PFSK-1 (cell line): ENCODE data around the gene E2F4.

Source experiments
- FOXP2 ChIP-seq: optimal IDR thresholded peaks from 2 replicates; pipeline ENCODE3; 2011; ENCODE audit warnings: borderline replicate concordance, control low read depth, inconsistent platforms; ENCODE audit not compliant: insufficient read depth; ENCODE audit errors: extremely low read length, extremely low read depth
- POLR2AphosphoS5 ChIP-seq: IDR thresholded peaks from 2 replicates; pipeline ENCODE4 v1.6.1; 2012; ENCODE audit warnings: low read depth, mild to moderate bottlenecking, control low read depth, low read length, moderate library complexity
- SIN3A ChIP-seq: IDR thresholded peaks from 2 replicates; pipeline ENCODE4 v1.6.1; 2012; ENCODE audit warnings: mild to moderate bottlenecking, low read length, moderate library complexity, borderline replicate concordance; ENCODE audit not compliant: insufficient read depth
- TAF1 ChIP-seq: IDR thresholded peaks from 2 replicates; pipeline ENCODE4 v1.6.1; 2012; ENCODE audit warnings: low read length, control low read depth, borderline replicate concordance; ENCODE audit not compliant: insufficient read depth
- TF ChIP-seq, protein P1 (sequence below), 2 experiments: IDR thresholded peaks; 2 replicates each; pipeline versions ENCODE4 v1.6.1 to v1.8.0; 2011 to 2012; ENCODE audit warnings: low read depth in 2 of 2, low read length in 2 of 2, control low read depth in 1 of 2, inconsistent platforms in 1 of 2, mild to moderate bottlenecking in 1 of 2, moderate library complexity in 1 of 2; ENCODE audit not compliant: insufficient read depth in 1 of 2

DNA sequence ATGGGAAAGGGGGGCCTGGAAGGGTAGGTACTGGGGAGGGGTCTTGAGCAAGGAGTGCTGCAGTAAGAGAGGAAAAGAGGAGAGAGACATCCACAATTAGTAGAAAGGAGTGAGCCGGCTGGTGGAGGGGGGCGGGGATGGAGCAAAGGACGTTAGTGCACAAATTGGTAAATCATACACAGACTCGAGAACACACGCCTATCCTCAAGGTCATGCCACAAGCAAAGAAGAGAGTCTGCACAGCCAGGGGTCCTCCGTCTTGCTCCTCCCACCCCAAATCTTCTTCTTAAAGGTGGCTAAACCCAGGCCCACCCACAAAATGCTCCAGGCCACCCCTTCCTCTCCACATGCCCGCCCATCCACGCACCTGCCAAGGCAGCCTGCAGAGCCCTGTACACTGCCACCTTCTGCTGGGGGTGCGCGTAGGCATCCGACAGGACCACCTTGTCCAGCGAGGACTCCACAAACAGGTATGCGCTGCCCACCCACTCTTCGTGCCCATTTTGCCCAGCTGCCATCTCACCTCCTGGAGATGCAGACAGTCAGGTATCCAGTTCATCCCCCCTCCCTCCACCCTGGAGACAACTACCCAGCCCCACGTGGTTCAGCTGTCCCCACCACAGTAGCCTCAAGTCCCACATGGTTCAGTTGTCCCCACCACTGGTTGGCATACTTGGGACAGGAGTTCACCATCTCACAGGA, 35.7 kb upstream of the E2F4 start:
- TF ChIP-seq SIN3A (no peak), POLR2AphosphoS5 (no peak), TAF1 (no peak), FOXP2 (no peak)
- TF ChIP-seq, protein P1, sequence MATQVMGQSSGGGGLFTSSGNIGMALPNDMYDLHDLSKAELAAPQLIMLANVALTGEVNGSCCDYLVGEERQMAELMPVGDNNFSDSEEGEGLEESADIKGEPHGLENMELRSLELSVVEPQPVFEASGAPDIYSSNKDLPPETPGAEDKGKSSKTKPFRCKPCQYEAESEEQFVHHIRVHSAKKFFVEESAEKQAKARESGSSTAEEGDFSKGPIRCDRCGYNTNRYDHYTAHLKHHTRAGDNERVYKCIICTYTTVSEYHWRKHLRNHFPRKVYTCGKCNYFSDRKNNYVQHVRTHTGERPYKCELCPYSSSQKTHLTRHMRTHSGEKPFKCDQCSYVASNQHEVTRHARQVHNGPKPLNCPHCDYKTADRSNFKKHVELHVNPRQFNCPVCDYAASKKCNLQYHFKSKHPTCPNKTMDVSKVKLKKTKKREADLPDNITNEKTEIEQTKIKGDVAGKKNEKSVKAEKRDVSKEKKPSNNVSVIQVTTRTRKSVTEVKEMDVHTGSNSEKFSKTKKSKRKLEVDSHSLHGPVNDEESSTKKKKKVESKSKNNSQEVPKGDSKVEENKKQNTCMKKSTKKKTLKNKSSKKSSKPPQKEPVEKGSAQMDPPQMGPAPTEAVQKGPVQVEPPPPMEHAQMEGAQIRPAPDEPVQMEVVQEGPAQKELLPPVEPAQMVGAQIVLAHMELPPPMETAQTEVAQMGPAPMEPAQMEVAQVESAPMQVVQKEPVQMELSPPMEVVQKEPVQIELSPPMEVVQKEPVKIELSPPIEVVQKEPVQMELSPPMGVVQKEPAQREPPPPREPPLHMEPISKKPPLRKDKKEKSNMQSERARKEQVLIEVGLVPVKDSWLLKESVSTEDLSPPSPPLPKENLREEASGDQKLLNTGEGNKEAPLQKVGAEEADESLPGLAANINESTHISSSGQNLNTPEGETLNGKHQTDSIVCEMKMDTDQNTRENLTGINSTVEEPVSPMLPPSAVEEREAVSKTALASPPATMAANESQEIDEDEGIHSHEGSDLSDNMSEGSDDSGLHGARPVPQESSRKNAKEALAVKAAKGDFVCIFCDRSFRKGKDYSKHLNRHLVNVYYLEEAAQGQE (IDR thresholded peaks at IDR 0.05; ENCODE audit: insufficient read depth in 1 of 2, low read depth in 2 of 2, low read length in 2 of 2), result no peak
